CD4-positive, alpha-beta T cell treated with Interleukin-2 at 100 ng/mL for 4 hours (primary cell): ENCODE data around the gene SSR3.
"Not testable (repeated sequence)": the region's sequence is repeated elsewhere in the genome, so short reads cannot be mapped to it uniquely, and the experiment has no call there.

Experiments
- DNase-seq: peaks from one replicate; pipeline ENCODE4 v3.0.0-alpha.2; 2020; ENCODE audit warnings: low spot score

The SSR3 gene

GRCh38 chr3:156554842-156555687 lies at the start of gene SSR3:
SSR3 (minus strand) TSS chr3:156555117; CDS start chr3:156555089, 28 bp downstream.
- DNase-seq: peak; percentile 98

GRCh38 chr3:156604064-156604641 lies 49.2 kb upstream of the SSR3 start:
- no peak for DNase-seq

DNA sequence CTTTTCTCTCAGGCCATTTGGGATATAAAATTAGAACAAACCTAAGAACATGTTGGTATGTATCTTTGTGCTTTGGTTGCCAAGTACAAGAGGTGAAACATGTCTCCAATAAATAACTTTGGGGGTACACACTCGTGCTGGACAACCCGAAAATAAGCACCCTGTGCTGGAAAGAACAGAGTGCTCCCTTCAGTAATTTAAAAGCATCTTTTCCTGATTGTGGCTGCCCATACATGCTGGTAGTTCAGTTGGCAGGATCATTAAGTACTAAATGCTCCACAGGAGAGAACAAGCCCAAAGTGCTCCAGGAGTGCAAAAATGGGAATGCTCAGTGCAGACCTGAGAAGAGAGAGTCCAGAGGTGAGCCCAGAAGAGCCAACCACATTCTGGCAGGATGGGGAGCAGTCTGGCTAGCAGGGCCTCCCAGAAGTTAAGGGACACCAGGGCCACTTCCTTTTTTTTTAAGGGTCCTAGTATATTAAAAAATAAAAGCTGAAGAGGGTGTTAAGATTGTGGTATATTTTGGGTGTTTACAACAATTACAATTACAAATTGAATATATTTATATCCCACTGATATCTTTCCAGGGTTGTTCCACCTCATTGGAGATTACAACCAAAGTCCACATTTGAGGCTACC lies 48.6 kb upstream of the SSR3 start:
- no peak for DNase-seq

DNA sequence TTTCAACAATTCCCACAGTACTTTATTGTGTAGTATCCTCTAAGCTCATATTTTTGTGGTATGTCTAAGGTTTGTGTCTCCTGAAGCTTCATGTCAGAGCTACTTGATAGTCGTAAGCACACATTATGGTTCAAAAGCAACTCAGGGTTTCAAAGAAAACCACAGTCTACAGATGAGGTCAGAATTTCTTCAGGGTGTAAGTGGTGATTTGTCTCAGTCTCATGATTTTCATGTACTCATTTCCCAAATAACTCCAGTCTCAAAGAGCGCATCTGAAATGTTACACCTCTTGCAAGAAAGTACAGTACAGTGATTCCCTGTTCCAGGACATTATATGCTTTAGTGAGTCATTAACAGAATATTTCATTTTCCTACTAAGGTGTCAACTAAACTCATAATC lies 47.5 kb upstream of the SSR3 start:
- no peak for DNase-seq

DNA sequence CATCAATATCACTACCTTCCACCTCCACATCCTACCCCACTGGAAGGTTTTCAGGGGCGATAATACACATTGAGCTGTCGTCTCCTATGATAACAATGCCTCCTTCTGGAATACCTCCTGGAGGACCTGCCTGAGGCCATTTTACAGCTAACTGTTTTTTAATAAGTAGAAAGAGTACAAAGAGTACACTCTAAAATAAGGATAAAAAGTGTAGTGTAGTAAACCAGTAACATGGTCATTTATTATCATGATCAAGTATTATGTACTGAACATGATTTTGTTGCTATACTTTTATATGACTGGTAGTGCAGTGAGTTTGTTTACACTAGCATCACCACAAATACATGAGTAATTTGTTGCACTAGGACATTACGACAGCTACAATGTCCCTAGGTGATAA lies 46.6 kb upstream of the SSR3 start:
- DNase-seq: no peak

GRCh38 chr3:156600834-156601233 lies 45.9 kb upstream of the SSR3 start:
- DNase-seq: no peak

DNA sequence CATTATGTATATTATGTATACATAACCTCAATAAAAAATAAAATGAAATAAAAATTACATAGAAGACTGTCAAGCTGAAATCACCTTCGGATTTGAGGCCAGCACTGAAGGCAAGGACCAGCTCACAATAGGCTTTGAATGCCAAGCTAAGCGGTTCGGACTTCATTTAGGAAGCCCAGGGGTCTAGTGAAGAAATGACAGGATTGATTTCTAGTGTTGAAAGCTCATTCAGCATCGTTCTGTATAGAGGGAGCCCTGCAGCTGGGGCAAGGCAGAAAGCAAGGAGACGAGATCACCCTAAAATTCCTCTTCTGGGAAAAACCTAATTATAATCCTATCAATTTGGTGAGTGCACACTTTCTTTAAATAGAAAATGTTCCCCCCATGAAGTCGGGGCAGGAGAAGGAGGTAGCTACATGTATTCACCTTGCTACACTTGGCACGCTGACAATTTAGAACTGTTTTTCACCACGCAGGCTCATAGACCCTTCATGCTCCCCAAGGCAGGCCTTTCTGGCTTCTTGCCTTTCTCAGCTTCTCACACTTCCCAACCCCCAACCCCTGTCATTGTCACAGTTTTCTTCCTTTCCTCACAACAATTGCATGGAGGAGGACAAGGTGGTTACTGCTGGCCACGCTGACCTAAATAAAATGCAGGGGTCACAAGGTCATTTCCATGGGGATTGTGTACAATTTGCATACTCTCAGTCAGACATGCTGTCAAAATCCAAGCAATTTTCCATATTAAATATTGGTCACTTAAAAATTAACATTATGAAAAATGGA lies 44.4 kb upstream of the SSR3 start:
- no peak for DNase-seq

GRCh38 chr3:156598413-156598812 lies 43.5 kb upstream of the SSR3 start:
- no peak for DNase-seq

DNA sequence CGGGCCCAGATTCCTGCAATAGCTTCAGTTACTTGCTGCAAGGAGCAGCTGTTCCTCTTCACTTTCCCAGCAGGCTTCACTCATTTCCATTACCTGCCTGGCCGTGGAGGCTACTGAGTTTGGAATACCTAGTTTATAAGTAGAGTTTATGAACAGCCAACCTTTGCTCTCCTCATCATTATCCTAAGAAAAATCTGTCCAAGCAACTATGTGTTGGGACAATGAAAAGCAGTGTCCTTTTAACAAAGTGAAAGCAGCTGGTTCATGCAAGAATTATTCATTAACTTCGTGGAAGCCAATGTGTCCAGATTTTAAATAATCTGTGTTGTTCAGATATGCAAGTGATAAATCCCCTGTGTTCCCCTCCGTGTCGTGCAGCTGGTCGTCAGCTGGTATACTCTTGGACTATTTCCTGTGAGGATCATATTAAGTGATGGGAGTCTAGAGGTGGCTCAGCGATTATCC lies 39.3 kb upstream of the SSR3 start:
- no peak for DNase-seq

GRCh38 chr3:156593814-156594213 lies 38.9 kb upstream of the SSR3 start:
- no peak for DNase-seq

DNA sequence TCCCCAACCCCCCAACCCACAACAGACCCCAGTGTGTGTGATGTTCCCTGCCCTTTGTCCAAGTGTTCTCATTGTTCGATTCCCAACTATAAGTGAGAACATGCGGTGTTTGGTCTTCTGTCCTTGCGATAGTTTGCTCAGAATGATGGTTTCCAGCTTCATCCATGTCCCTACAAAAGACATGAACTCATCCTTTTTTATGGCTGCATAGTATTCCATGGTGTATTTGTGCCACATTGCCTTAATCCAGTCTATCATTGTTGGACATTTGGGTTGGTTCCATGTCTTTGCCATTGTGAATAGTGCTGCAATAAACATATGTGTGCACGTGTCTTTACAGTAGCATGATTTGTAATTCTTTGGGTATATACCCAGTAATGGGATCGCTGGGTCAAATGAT lies 34.9 kb upstream of the SSR3 start:
- not testable (repeated sequence) for DNase-seq

DNA sequence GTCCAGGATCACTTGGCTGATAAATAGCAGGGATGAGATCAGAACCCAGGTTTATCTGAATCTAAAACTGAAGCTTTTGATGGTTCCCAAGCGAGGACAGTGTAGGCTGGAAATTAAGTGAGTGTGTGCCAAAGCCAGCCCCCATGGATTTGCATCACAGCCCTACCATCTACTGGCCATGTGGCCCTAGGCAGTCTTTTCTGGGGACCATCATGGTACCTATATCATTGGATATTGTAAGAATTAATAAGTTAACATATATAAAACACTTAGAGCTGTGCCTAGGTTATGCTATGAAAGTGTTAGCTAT lies 32.8 kb upstream of the SSR3 start:
- no peak for DNase-seq

DNA sequence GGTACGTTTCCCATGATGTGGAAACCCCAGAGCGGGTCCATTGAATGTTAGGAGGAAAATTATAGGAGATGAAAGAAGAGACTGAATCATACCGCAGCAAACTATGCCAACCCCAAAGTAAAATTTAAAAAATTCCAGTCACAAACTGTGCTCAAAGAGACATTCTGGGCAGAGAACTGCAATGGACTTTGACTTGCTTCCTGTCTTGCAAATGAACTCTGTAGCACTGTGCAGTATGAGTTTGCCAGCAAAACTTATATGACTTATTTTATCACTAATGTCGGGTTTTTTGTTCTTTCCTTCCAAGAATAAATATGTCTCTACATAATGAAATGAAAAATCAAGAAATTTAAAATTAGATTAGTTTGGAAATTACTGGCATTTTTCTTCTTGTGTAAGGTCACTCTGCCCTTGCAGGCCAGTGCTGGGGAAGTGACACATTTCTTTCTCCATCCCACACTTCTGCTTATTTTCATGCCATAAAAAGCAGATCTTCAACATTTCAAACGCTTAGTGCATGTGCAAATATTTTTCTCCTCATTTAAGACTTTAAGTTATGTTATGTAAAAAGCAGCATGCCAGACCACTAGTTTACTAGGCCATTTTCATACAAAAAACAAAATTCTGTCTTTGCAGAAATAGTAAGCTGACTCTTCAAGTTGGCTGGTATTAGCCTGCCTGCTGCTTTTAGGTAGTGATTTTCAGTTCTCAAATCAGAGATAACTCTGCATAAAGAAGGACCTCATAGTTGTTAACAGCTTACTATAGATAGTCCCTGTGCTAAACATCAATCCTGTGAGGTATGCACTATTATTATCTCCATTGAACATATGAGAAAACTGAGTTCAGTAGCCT lies 32.2 kb upstream of the SSR3 start:
- no peak for DNase-seq

DNA sequence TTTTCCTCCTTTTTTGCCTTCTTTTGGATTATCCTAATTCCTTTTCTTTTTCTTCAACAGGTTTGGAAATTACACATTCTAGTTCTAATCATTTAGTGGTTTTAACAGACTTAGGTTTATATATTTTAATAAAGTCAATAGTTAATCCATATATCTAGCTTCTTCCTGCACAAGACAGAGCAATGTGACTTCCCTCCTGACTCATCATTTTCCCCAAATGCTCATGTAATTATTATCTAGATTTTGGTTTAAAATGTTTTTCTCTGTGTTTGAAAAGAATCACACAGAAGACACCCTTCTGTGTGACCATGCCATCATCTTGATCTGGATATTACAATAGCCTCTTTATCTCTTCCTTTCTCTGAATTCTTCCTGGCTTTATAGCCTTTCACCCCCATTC lies 28.6 kb upstream of the SSR3 start:
- DNase-seq: no peak

GRCh38 chr3:156582532-156583183 lies 27.7 kb upstream of the SSR3 start:
- no peak for DNase-seq

- DNase-seq: no peak
Observed at GRCh38 chr3:156581954-156582353, 27.0 kb upstream of the SSR3 start.

- DNase-seq: no peak
Observed at GRCh38 chr3:156581033-156581432, 26.1 kb upstream of the SSR3 start.

DNA sequence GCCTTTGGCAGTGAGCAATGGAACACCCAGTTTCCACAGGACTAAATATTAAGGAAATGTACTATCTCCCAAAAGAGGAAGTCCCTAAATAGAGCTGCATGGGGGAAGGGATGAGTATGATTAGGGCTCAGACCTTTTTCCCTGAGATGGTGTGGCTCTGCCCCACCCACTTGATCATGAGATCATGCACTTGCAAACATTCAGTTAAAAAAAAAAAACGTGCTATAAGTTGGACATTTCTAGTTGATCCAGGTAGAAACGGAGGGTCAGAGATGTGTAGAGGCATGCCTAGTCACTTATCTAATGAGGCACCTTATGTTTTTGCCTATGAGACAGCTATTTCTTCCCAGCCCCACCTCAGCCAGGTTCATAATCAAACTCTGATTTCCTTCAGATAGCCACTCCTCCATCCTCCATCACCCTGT lies 24.5 kb upstream of the SSR3 start:
- DNase-seq: no peak

GRCh38 chr3:156577736-156578135 lies 22.8 kb upstream of the SSR3 start:
- no peak for DNase-seq

DNA sequence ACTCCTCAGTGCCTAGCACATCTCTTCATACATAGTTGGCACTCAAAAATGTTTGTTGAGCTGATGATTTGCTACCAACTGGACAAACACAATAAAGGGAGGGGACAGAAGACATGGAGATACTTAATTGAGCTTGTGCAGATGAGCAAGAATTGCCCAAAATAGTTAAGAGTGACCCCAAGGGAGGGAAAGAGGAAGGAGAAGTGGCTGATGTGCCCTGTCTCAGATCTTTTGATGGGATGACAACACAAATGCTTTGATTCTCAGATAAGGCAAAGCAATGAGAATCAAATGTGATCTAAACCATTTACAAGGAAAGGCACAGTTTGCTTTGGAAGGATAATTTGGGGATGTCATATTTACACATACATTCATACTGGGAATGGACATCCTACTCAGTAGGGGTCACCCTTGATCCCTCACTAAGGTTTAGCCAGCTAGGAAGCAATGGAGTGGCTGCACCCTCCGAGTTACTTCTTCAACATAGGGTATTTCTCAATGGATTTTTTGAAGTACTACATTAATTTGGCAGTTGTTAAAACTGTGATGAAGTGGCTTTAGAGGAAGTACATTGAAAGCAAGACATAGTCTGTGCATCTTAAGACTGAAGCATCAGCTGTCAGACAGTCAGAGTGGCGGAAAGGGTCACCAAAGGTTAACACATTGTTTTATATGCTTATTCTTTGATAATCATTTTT lies 21.9 kb upstream of the SSR3 start:
- no peak for DNase-seq
